CD4-positive, alpha-beta memory T cell (primary cell): ENCODE measurements around the gene MBOAT7. TPM values are rescaled to one million over a fixed set of nuclear protein-coding genes. Genes with fewer than 3 reads are reported as not detected.
A peak's percentile ranks its signal among the peaks of the same experiment; 100 is the strongest.

Source experiments
- CTCF ChIA-PET: fragments of 350-600 bp; sonication (Branson Sonifier 250); formaldehyde crosslinking; loops from one replicate; lab custom pipeline; 2021; ENCODE audit warnings: inconsistent platforms; ENCODE audit not compliant: partially characterized antibody; lab: Charles Lee
- POLR2A ChIA-PET: fragments of 350-600 bp; sonication (Branson Sonifier 250); formaldehyde crosslinking; loops from one replicate; lab custom pipeline; 2021; ENCODE audit not compliant: partially characterized antibody; lab: Charles Lee
- DNase-seq, 5 donors: peaks; one replicate each; pipeline versions ENCODE4 v3.0.0 to v3.0.0-alpha.2; 2020 to 2022; ENCODE audit warnings: mixed read lengths in 1 of 5
- H3K27ac ChIP-seq: one replicate; pipeline ENCODE4 v1.7.0; 2013; ENCODE audit warnings: low read depth, low read length
- H3K27me3 ChIP-seq: 2 replicates; pipeline ENCODE4 v1.7.0; 2013; ENCODE audit warnings: mild to moderate bottlenecking, low read length, moderate library complexity; ENCODE audit not compliant: insufficient read depth
- H3K36me3 ChIP-seq: 2 replicates; pipeline ENCODE4 v1.7.0; 2013; ENCODE audit warnings: mild to moderate bottlenecking, low read length, moderate library complexity; ENCODE audit not compliant: insufficient read depth
- H3K4me1 ChIP-seq: 2 replicates; pipeline ENCODE4 v1.7.0; 2013; ENCODE audit warnings: mild to moderate bottlenecking, low read length, moderate library complexity; ENCODE audit not compliant: insufficient read depth
- H3K4me3 ChIP-seq, 2 donors: one replicate each; pipeline ENCODE4 v1.7.0; 2013; ENCODE audit warnings: low read length in 2 of 2, mild to moderate bottlenecking in 1 of 2
- H3K9me3 ChIP-seq, 2 donors: one replicate each; pipeline ENCODE4 v1.7.0; 2013; ENCODE audit warnings: low read length in 2 of 2, control low read depth in 1 of 2; ENCODE audit not compliant: control insufficient read depth in 1 of 2
- H3K27ac Mint-ChIP-seq, 7 donors: one replicate each; pipeline ENCODE4 v1.8.0; 2020 to 2021; ENCODE audit warnings: mixed read lengths in 7 of 7, mild to moderate bottlenecking in 6 of 7, inconsistent platforms in 3 of 7, moderate library complexity in 3 of 7
- H3K27me3 Mint-ChIP-seq, 2 donors: one replicate each; pipeline ENCODE4 v1.8.0; 2020 to 2021; ENCODE audit warnings: mixed read lengths in 2 of 2
- H3K36me3 Mint-ChIP-seq, 2 donors: one replicate each; pipeline ENCODE4 v1.8.0; 2020 to 2021; ENCODE audit warnings: mixed read lengths in 2 of 2, inconsistent platforms in 1 of 2, mild to moderate bottlenecking in 1 of 2
- H3K4me1 Mint-ChIP-seq, 4 donors: one replicate each; pipeline ENCODE4 v1.8.0; 2020 to 2021; ENCODE audit warnings: mixed read lengths in 4 of 4, mild to moderate bottlenecking in 1 of 4
- H3K4me3 Mint-ChIP-seq, 8 donors: one replicate each; pipeline ENCODE4 v1.8.0; 2020 to 2021; ENCODE audit warnings: mixed read lengths in 8 of 8, mild to moderate bottlenecking in 7 of 8, moderate library complexity in 6 of 8, inconsistent platforms in 3 of 8
- H3K9me3 Mint-ChIP-seq, 8 donors: one replicate each; pipeline ENCODE4 v1.8.0; 2020 to 2021; ENCODE audit warnings: mixed read lengths in 8 of 8, mild to moderate bottlenecking in 5 of 8, inconsistent platforms in 3 of 8, moderate library complexity in 1 of 8
- intact Hi-C: fragments of 100-400 bp; cut with micrococcal nuclease; formaldehyde crosslinking; loops from one replicate; pipeline ENCODE4 v1.15.1; 2023
- polyA plus RNA-seq, 2 donors: library from polyadenylated mRNA; unstranded; fragments of 300-500 nt; fragmentation: Illumina TruSeq; gene quantifications; one replicate each; pipeline ENCODE4 v1.2.3, GENCODE V29; 2021
- total RNA-seq, 2 experiments: library from RNA; stranded (reverse); gene quantifications; one replicate each; pipeline ENCODE4 v1.2.3, GENCODE V29; 2021

Gene MBOAT7
- total and polyA plus RNA-seq, 4 experiments from 2014 or later, result 16.0 to 55.5 (median 37.5) TPM

DNA sequence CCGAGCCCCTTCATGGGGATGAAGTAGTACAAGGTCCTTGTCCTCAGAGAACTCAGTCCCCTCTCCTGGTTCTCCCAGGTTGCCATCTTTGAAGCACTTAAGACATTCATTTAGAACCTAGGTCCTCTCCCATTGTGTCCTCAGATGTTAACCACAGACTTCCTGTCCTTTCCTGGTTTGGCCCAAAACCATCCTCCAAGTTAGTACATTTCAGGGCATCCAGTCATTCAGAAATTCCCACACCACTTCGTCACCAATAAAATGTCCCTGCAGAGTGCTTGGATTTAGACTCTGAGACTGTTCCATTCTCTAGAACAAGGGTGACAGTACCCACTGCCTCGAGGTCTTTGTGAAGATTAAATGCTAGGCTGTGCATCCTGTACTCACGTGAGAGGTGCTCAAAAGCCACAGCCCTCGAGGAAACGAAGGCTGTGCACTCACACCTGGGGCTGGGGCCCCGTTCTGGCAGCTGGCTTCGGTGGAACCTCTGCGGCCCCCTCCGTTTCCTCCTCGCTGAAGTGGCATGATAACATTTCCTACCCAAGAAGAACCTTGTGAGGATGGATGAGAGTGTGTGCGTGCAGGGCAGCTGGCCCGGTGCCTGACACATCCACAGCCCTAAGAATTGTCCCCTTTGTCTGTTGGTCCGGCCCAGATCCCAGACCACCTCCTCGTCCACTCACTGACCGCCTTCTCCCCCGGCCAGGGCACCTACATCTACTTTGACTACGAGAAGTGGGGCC, 34.6 kb downstream of the MBOAT7 start:
- no peak overlapping the region for H3K4me3 ChIP-seq

DNA sequence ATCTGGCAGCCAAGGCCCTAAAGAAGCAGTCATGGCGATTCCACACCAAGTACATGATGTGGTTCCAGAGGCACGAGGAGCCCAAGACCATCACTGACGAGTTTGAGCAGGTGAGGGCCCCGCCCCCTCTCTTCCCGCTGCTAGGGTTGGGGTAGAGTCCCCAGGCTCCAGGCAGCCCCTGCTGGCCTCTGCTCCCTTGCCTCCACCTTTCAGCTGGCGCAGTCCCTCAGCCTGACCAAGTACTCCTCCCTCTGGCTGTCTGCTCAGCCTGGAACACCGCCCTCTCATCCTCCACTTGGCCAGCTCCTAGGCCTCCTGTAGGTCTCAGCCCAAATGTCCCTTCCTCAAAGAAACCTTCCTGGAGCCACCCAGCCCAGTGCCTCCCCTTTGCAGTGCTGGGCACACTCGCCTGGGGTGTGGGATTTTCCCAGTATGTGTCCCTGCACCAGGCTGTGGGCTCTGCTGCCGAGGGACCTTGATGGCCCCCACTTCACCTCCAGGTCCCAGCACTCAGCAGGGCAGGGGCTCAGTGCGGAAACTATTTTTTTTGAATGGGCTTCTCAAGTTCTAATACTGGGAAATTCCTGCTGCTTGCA, 35.6 kb downstream of the MBOAT7 start:
- CTCF ChIA-PET, result no interaction called here
- intact Hi-C loops, result no loop called here
- H3K36me3 ChIP-seq, result peaks cover 84% of the 10 kb centered on the region
- POLR2A ChIA-PET, result interaction anchor here (3.5 to 7.8 kb wide), 2 partner anchors 15 to 39 kb away, joined by 15 to 131 read pairs; partner anchors contain the start of genes CNOT3, PRPF31 and TFPT
- no peak overlapping the region for H3K27ac ChIP-seq
- H3K27me3 ChIP-seq, result no peaks in the 10 kb centered on the region
- H3K27ac Mint-ChIP-seq, result peak overlapping the region in 5 of 7 donors; percentile 46 to 75 (median 63)
- H3K4me1 Mint-ChIP-seq, result peaks cover 25 to 51% (median 37%) of the 10 kb centered on the region in 4 donors
- H3K4me3 Mint-ChIP-seq, result peak overlapping the region in 1 of 8 donors; percentile 6
- H3K9me3 Mint-ChIP-seq, result no peaks in the 10 kb centered on the region
- H3K9me3 ChIP-seq, result no peaks in the 10 kb centered on the region
- H3K4me1 ChIP-seq, result peaks cover 50% of the 10 kb centered on the region
- H3K4me3 ChIP-seq, result no peak overlapping the region
- DNase-seq, result no peak
- peaks cover 38 to 78% of the 10 kb centered on the region in 2 donors for H3K36me3 Mint-ChIP-seq
- no peaks in the 10 kb centered on the region for H3K27me3 Mint-ChIP-seq

More for the DNA sequence above, 34.6 kb downstream of the MBOAT7 start:
- Mint-ChIP-seq H3K27me3 (no peaks in the 10 kb centered on the region), H3K4me1 (peaks cover 29 to 58% (median 44%) of the 10 kb centered on the region in 4 donors), H3K9me3 (no peaks in the 10 kb centered on the region), H3K36me3 (peaks cover 34 to 75% of the 10 kb centered on the region in 2 donors), H3K4me3 (peak overlapping the region in 6 of 8 donors; percentile 14 to 70 (median 41)), H3K27ac (peak overlapping the region; percentile 39 to 93 (median 82))
- peak; percentile 55 to 65 (median 58) for DNase-seq
- ChIA-PET CTCF (no interaction called here), POLR2A (interaction anchor here (2.4 to 7.8 kb wide), 3 partner anchors 16 to 40 kb away, joined by 7 to 131 read pairs (median 15); partner anchors contain the start of genes CNOT3, MBOAT7, PRPF31 and TFPT)
- Histone ChIP-seq H3K4me1 (peaks cover 53% of the 10 kb centered on the region), H3K27ac (no peak overlapping the region), H3K9me3 (no peaks in the 10 kb centered on the region), H3K36me3 (peaks cover 74% of the 10 kb centered on the region), H3K27me3 (no peaks in the 10 kb centered on the region)
- intact Hi-C loops, result no loop called here

- Histone ChIP-seq H3K4me3 (no peak overlapping the region), H3K27ac (no peak overlapping the region), H3K27me3 (no peaks in the 10 kb centered on the region), H3K9me3 (no peaks in the 10 kb centered on the region), H3K36me3 (peaks cover 83% of the 10 kb centered on the region), H3K4me1 (peaks cover 42% of the 10 kb centered on the region)
- H3K36me3 Mint-ChIP-seq, result peaks cover 40 to 73% of the 10 kb centered on the region in 2 donors
- ChIA-PET CTCF (no interaction called here), POLR2A (interaction anchor here (1.0 to 7.8 kb wide), 5 partner anchors 10 to 38 kb away, joined by 3 to 131 read pairs (median 15); partner anchors contain the start of genes CNOT3, PRPF31 and TFPT)
- H3K27ac Mint-ChIP-seq, result peak overlapping the region in 3 of 7 donors; percentile 1 to 65 (median 3)
- H3K4me3 Mint-ChIP-seq, result peak overlapping the region in 1 of 8 donors; percentile 21
- no peaks in the 10 kb centered on the region for H3K9me3 Mint-ChIP-seq
- H3K4me1 Mint-ChIP-seq, result peaks cover 18 to 43% (median 29%) of the 10 kb centered on the region in 4 donors
- no peaks in the 10 kb centered on the region for H3K27me3 Mint-ChIP-seq
- DNase-seq, result no peak
- intact Hi-C loops, result no loop called here
Measured at GRCh38 chr19:54152878-54153524, 36.4 kb downstream of the MBOAT7 start.

DNA sequence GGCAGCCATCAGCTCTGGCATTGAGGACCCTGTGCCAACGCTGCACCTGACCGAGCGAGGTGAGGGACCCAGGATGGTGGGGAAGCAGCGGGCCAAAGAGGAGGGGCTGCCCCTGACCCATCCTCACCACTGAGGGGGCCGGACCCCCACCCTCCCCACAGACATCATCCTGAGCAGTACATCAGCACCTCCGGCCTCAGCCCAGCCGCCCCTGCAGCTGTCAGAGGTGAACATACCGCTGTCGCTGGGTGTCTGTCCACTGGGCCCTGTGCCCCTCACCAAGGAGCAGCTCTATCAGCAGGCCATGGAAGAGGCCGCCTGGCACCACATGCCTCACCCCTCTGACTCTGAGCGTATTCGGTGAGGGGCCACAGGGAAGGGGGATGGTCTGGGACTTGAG, 37.1 kb downstream of the MBOAT7 start:
- H3K9me3 ChIP-seq, result no peaks in the 10 kb centered on the region
- no peak overlapping the region for H3K4me3 Mint-ChIP-seq
- H3K4me1 Mint-ChIP-seq, result peaks cover 18 to 40% (median 29%) of the 10 kb centered on the region in 4 donors
- POLR2A ChIA-PET, result interaction anchor here (1.0 to 5.5 kb wide), 4 partner anchors 7 to 36 kb away, joined by 3 to 46 read pairs (median 16); partner anchors contain the start of genes CNOT3 and LENG1
- H3K36me3 ChIP-seq, result peaks cover 83% of the 10 kb centered on the region
- intact Hi-C loops, result no loop called here
- H3K4me1 ChIP-seq, result peaks cover 37% of the 10 kb centered on the region
- CTCF ChIA-PET, result no interaction called here
- no peaks in the 10 kb centered on the region for H3K9me3 Mint-ChIP-seq
- no peak overlapping the region for H3K4me3 ChIP-seq
- H3K36me3 Mint-ChIP-seq, result peaks cover 40 to 79% of the 10 kb centered on the region in 2 donors
- H3K27me3 Mint-ChIP-seq, result no peaks in the 10 kb centered on the region
- DNase-seq, result no peak
- H3K27me3 ChIP-seq, result no peaks in the 10 kb centered on the region
- H3K27ac Mint-ChIP-seq, result no peak overlapping the region
- H3K27ac ChIP-seq, result no peak overlapping the region

GRCh38 chr19:54151362-54152035, 37.9 kb downstream of the MBOAT7 start:
- DNase-seq, result no peak
- no peaks in the 10 kb centered on the region for H3K27me3 Mint-ChIP-seq
- POLR2A ChIA-PET, result interaction anchor here (0.5 to 5.5 kb wide), 4 partner anchors 8 to 308 kb away, joined by 3 to 46 read pairs (median 18); partner anchors contain the start of genes CNOT3, LENG1, PRPF31 and TFPT
- CTCF ChIA-PET, result no interaction called here
- Histone ChIP-seq H3K4me1 (peaks cover 33% of the 10 kb centered on the region), H3K27me3 (no peaks in the 10 kb centered on the region), H3K9me3 (no peaks in the 10 kb centered on the region), H3K36me3 (peaks cover 83% of the 10 kb centered on the region), H3K27ac (no peak overlapping the region), H3K4me3 (no peak overlapping the region)
- intact Hi-C loops, result no loop called here
- H3K4me3 Mint-ChIP-seq, result no peak overlapping the region
- peaks cover 40 to 80% of the 10 kb centered on the region in 2 donors for H3K36me3 Mint-ChIP-seq
- no peaks in the 10 kb centered on the region for H3K9me3 Mint-ChIP-seq
- H3K4me1 Mint-ChIP-seq, result peaks cover 15 to 34% (median 24%) of the 10 kb centered on the region in 4 donors
- H3K27ac Mint-ChIP-seq, result peak overlapping the region in 2 of 7 donors; percentile 64 to 66

DNA sequence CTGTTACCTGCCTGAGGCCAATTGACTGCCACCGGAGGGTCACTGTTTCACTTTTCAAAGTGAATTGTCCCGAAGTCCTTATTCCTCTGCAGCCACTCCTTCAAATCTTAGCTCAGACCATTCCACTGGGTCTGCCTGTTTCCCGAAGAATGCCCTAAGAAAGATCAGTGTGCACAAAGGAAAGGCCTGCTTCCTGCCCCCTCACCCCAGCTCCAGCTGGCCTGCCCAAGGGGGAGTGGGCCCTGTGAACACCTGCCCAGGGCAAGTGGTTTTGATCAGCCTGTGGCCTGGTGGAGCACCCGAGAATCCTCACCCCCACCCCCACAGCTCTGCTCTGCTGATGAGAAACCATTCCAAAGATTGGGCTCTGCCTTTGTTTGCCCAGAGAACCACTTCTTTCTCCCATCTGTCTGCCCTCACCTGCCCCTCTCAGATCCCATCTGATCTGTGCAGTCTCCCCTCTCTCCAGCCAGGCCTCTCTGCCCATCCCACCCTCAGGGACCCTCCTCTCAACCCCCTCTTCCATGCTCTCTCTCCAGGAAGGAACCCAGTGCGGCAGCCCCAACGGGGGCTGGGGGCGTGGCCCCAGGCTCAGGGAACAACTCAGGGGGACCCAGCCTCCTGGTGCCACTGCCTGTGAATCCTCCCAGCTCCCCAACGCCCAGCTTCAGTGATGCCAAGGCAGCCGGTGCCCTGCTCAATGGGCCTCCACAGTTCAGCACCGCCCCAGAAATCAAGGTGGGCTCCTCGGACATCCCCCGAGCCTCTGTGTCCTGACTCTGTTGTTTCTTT, 40.2 kb downstream of the MBOAT7 start:
- Histone ChIP-seq H3K27me3 (no peaks in the 10 kb centered on the region), H3K9me3 (no peaks in the 10 kb centered on the region), H3K36me3 (peaks cover 83% of the 10 kb centered on the region), H3K27ac (no peak overlapping the region), H3K4me1 (peaks cover 10% of the 10 kb centered on the region), H3K4me3 (no peak overlapping the region)
- DNase-seq, result no peak
- H3K9me3 Mint-ChIP-seq, result no peaks in the 10 kb centered on the region
- peaks cover 5 to 17% (median 11%) of the 10 kb centered on the region in 4 donors for H3K4me1 Mint-ChIP-seq
- intact Hi-C loops, result no loop called here
- peak overlapping the region in 1 of 8 donors; percentile 9 for H3K4me3 Mint-ChIP-seq
- ChIA-PET CTCF (interaction anchor here (1.5 kb wide), 1 partner anchor 12 kb away, joined by 4 read pairs; no protein-coding TSS in a partner anchor), POLR2A (interaction anchor here (2.2 to 5.5 kb wide), 3 partner anchors 10 to 34 kb away, joined by 7 to 46 read pairs (median 28); partner anchors contain the start of genes CNOT3, LENG1, PRPF31 and TFPT)
- no peaks in the 10 kb centered on the region for H3K27me3 Mint-ChIP-seq
- peak overlapping the region in 1 of 7 donors; percentile 88 for H3K27ac Mint-ChIP-seq
- H3K36me3 Mint-ChIP-seq, result peaks cover 35 to 83% of the 10 kb centered on the region in 2 donors
